HepG2 (cell line): Measurements from ENCODE around the gene CD44. TPM values are rescaled to one million over a fixed set of nuclear protein-coding genes. Genes with fewer than 3 reads are reported as not detected.

ENCODE experiments used
- ATAC-seq: fragments of 200-7000 bp; cut with Tn5 transposase; 3 replicates; pipeline ENCODE4 v1.9.1; 2020; ENCODE audit warnings: mild to moderate bottlenecking, moderate library complexity
- BruUV-seq: library from RNA; stranded (reverse); fragments of 400-500 nt; replicated peaks from 2 replicates; lab custom pipeline; 2021; lab: Mats Ljungman, UMichigan
- CTCF ChIA-PET: fragments of 300-600 bp; formaldehyde crosslinking; extraction: SDS; loops from one replicate; lab custom pipeline; 2021; ENCODE audit warnings: low total read pairs, inconsistent platforms, low intra/inter-chr PET ratio; lab: Yijun Ruan, JAX
- POLR2A ChIA-PET: fragments of 350-600 bp; sonication (Branson Sonifier 250); formaldehyde crosslinking; loops from one replicate; lab custom pipeline; 2020; ENCODE audit warnings: antibody characterized with exemption, inconsistent platforms; lab: Yijun Ruan, JAX
- DNase-seq: peaks from one replicate; pipeline ENCODE4 v3.0.0-alpha.2; 2015; ENCODE audit warnings: low spot score
- FAIRE-seq: peaks from 3 replicates; lab custom pipeline; 2011; peaks lifted over from hg19 to GRCh38; lab: Jason Lieb, UNC
- H2AFZ ChIP-seq: one replicate; pipeline ENCODE4 v1.6.1; 2011; ENCODE audit warnings: low read length, inconsistent platforms
- H3K27ac ChIP-seq: fragments of 300-600 bp; 3 replicates; pipeline ENCODE4 v1.8.0; 2011; ENCODE audit warnings: mixed run types, mild to moderate bottlenecking, mixed read lengths, low read length, inconsistent platforms; ENCODE audit not compliant: insufficient read depth; ENCODE audit errors: extremely low read length
- H3K27me3 ChIP-seq, 2 experiments: fragments of 200-600 bp in 1 of 2; 2 replicates in 1 of 2; 3 replicates in 1 of 2; pipeline versions ENCODE4 v1.6.0 to v1.8.0; 2011; ENCODE audit warnings: low read length in 2 of 2, mild to moderate bottlenecking in 2 of 2, moderate library complexity in 2 of 2, inconsistent platforms in 1 of 2; ENCODE audit not compliant: insufficient read depth in 2 of 2, control insufficient read depth in 1 of 2
- H3K36me3 ChIP-seq, 2 experiments: fragments of 200-600 bp in 1 of 2; replicated peaks in 1 of 2; 2 replicates in 1 of 2; 3 replicates in 1 of 2; pipeline versions ENCODE4 v1.5.1 to v1.8.0; 2011; ENCODE audit warnings: low read length in 2 of 2, inconsistent platforms in 1 of 2; ENCODE audit not compliant: insufficient read depth in 2 of 2, control insufficient read depth in 1 of 2
- H3K4me1 ChIP-seq: 2 replicates; pipeline ENCODE4 v1.5.1; 2012; ENCODE audit warnings: low read length, inconsistent platforms; ENCODE audit not compliant: insufficient read depth
- H3K4me2 ChIP-seq: 2 replicates; pipeline ENCODE4 v1.6.0; 2011; ENCODE audit warnings: low read depth, low read length, inconsistent platforms
- H3K4me3 ChIP-seq, 3 experiments: fragments of 200-600 bp in 1 of 3; sonication (generic), shearing (Covaris generic) in 1 of 3; replicated peaks in 1 of 3; 2 replicates each; pipeline ENCODE4 v1.5.1; 2011 to 2016; ENCODE audit warnings: low read length in 3 of 3, inconsistent platforms in 2 of 3, low read depth in 2 of 3, mild to moderate bottlenecking in 2 of 3, control low read depth in 1 of 3, mixed read lengths in 1 of 3; ENCODE audit not compliant: insufficient read depth in 1 of 3
- H3K79me2 ChIP-seq: one replicate; pipeline ENCODE4 v1.6.1; 2011; ENCODE audit warnings: low read length, inconsistent platforms; ENCODE audit not compliant: insufficient read depth
- H3K9ac ChIP-seq: 2 replicates; pipeline ENCODE4 v1.6.0; 2011; ENCODE audit warnings: mild to moderate bottlenecking, low read depth, low read length, inconsistent platforms; ENCODE audit not compliant: insufficient read depth
- H3K9me3 ChIP-seq: 2 replicates; pipeline ENCODE4 v1.5.1; 2012; ENCODE audit warnings: mild to moderate bottlenecking, low read length
- H4K20me1 ChIP-seq: 2 replicates; pipeline ENCODE4 v1.6.0; 2011; ENCODE audit warnings: inconsistent platforms, mild to moderate bottlenecking, low read length, moderate library complexity; ENCODE audit not compliant: insufficient read depth
- MXI1 ChIP-seq: IDR thresholded peaks from 3 replicates; pipeline ENCODE4 v1.6.1; 2012; ENCODE audit warnings: low read depth, low read length, inconsistent platforms, borderline replicate concordance
- MZF1 ChIP-seq: sonication (generic); formaldehyde crosslinking; IDR thresholded peaks from 2 replicates; pipeline ENCODE4 v1.8.1; 2023; ENCODE audit warnings: mild to moderate bottlenecking, missing genetic modification reagents, borderline replicate concordance
- PRPF4 ChIP-seq: fragments of 200-400 bp; formaldehyde crosslinking; IDR thresholded peaks from 2 replicates; pipeline ENCODE4 v1.6.1; 2016; ENCODE audit warnings: low read length, low read depth; ENCODE audit not compliant: poor library complexity, severe bottlenecking
- SMARCE1 ChIP-seq: fragments of 450-650 bp; IDR thresholded peaks from 2 replicates; pipeline ENCODE4 v1.6.1; 2017; ENCODE audit warnings: borderline replicate concordance
- ZNF746 ChIP-seq: sonication (generic); formaldehyde crosslinking; IDR thresholded peaks from 2 replicates; pipeline ENCODE4 v1.8.0; 2022; ENCODE audit warnings: mild to moderate bottlenecking, missing genetic modification reagents
- WGBS: methylation state at CpG from one replicate; pipeline ENCODE4 v1.1.6; 2017; ENCODE audit warnings: low lambda C conversion rate; 5-methylcytosine and 5-hydroxymethylcytosine counted together
- in situ Hi-C: cut with HindIII; loops from 2 replicates; pipeline ENCODE4 v1.10.0; 2017; ENCODE audit warnings: low pct_unique_long_range_greater_than_20kb; ENCODE audit not compliant: extremely low pct_ligation_motif_present
- intact Hi-C: fragments of 100-400 bp; cut with micrococcal nuclease; formaldehyde crosslinking; loops from one replicate; pipeline ENCODE4 v1.10.0; 2022; ENCODE audit not compliant: unreplicated experiment
- polyA plus RNA-seq, 8 experiments: library from polyadenylated mRNA; depleted of rRNA in 3 of 8; stranded (reverse) in 7 of 8; unstranded in 1 of 8; fragments of >200 nt; fragmentation: Illumina TruSeq in 4 of 8; extraction: Trizol in 4 of 8; gene quantifications; 2 replicates each; pipeline versions ENCODE4 v1.2.1 to v1.2.3, GENCODE V29; 2011 to 2016; ENCODE audit warnings: low read depth in 4 of 8, missing spikeins in 1 of 8, mixed read lengths in 1 of 8; ENCODE audit not compliant: insufficient read depth in 1 of 8
- total RNA-seq, 5 experiments: library from RNA; depleted of rRNA; stranded (reverse); fragments of >200 nt; fragmentation: Illumina TruSeq; extraction: Trizol; gene quantifications; 2 replicates each; pipeline ENCODE4 v1.2.3, GENCODE V29; 2016; ENCODE audit warnings: low read depth in 1 of 5
- TF ChIP-seq, protein P1 (sequence below): sonication (generic); formaldehyde crosslinking; IDR thresholded peaks from 2 replicates; pipeline ENCODE4 v1.4.0; 2020; ENCODE audit warnings: mild to moderate bottlenecking, missing genetic modification reagents, borderline replicate concordance
- TF ChIP-seq, protein P2 (sequence below): sonication (generic); formaldehyde crosslinking; IDR thresholded peaks from 2 replicates; pipeline ENCODE4 v1.9.0; 2021; ENCODE audit warnings: missing genetic modification reagents, mild to moderate bottlenecking, borderline replicate concordance
- TF ChIP-seq, protein P3 (sequence below): IDR thresholded peaks from 2 replicates; pipeline ENCODE4 v1.6.1; 2016; ENCODE audit warnings: mild to moderate bottlenecking, missing biosample characterization, missing genetic modification reagents
- TF ChIP-seq, protein P4 (sequence below): sonication (generic); formaldehyde crosslinking; IDR thresholded peaks from 2 replicates; pipeline ENCODE4 v1.5.1; 2020; ENCODE audit warnings: mild to moderate bottlenecking, missing genetic modification reagents, moderate library complexity

Gene CD44
- total and polyA plus RNA-seq, 2 of the 13 experiments (the other 11 are each of a cell fraction or from before 2014, with no cell fraction given) = 0.02 to 0.11 TPM

DNA sequence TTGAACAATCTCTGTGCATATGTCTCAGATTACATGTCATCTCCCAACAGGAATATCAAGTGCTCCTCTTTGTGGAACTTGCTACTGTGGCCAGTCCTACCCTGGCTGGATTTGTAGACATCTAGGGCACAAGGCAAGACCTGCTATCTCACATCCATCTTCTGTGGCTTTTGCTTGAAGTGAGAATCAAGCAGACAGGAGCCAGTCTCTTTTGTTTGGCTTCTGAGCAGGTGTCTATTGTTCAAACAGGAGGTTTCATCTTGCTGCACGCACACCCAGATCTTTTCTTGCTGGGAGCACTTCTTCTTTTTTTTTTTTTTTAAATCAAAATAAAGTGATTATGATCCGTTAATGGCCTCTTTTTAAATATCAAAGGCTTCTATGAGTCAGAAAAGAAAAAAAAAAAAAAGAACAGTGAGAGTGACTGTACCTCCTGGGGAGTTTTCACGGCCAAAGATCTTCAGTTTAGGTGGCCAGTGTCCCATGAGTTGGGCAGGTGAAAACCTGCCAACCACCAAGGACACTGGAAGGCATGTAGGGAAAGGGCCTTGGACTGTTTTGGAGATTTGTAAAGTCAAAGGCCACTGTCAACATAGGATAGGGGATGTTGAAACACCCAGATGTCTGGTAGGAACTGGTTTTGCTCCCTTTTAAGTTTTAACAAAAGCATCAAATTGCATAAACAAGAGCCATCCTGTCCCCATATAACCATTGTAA, 78.1 kb downstream of the CD44 start:
- H3K4me3 ChIP-seq = no peak overlapping the region
- FAIRE-seq = peak; percentile 12
- POLR2A ChIA-PET = no interaction called here
- H3K27me3 ChIP-seq = peaks cover 0 to 8% of the 10 kb centered on the region in 2 experiments; a peak in 1 of 5 replicates
- no peak overlapping the region for H2AFZ ChIP-seq
- H3K4me2 ChIP-seq = no peak overlapping the region; the same call in 1 of the 2 replicates
- ATAC-seq = peak; percentile 73
- no peaks in the 10 kb centered on the region for H3K9me3 ChIP-seq
- peaks cover 12% of the 10 kb centered on the region for H3K4me1 ChIP-seq
- no peaks in the 10 kb centered on the region for H3K36me3 ChIP-seq
- H3K27ac ChIP-seq = no peak overlapping the region
- no peaks in the 10 kb centered on the region for H4K20me1 ChIP-seq
- CTCF ChIA-PET = no interaction called here
- 11% methylated on average over 3 of the region's 3 CpGs for WGBS
- H3K9ac ChIP-seq = no peak overlapping the region
- peak; percentile 17 for DNase-seq
- no TSS peak for BruUV-seq
- intact Hi-C loops (no loop called here), in situ Hi-C loops (no loop called here)
- no peaks in the 10 kb centered on the region for H3K79me2 ChIP-seq
- TF ChIP-seq, protein P1, sequence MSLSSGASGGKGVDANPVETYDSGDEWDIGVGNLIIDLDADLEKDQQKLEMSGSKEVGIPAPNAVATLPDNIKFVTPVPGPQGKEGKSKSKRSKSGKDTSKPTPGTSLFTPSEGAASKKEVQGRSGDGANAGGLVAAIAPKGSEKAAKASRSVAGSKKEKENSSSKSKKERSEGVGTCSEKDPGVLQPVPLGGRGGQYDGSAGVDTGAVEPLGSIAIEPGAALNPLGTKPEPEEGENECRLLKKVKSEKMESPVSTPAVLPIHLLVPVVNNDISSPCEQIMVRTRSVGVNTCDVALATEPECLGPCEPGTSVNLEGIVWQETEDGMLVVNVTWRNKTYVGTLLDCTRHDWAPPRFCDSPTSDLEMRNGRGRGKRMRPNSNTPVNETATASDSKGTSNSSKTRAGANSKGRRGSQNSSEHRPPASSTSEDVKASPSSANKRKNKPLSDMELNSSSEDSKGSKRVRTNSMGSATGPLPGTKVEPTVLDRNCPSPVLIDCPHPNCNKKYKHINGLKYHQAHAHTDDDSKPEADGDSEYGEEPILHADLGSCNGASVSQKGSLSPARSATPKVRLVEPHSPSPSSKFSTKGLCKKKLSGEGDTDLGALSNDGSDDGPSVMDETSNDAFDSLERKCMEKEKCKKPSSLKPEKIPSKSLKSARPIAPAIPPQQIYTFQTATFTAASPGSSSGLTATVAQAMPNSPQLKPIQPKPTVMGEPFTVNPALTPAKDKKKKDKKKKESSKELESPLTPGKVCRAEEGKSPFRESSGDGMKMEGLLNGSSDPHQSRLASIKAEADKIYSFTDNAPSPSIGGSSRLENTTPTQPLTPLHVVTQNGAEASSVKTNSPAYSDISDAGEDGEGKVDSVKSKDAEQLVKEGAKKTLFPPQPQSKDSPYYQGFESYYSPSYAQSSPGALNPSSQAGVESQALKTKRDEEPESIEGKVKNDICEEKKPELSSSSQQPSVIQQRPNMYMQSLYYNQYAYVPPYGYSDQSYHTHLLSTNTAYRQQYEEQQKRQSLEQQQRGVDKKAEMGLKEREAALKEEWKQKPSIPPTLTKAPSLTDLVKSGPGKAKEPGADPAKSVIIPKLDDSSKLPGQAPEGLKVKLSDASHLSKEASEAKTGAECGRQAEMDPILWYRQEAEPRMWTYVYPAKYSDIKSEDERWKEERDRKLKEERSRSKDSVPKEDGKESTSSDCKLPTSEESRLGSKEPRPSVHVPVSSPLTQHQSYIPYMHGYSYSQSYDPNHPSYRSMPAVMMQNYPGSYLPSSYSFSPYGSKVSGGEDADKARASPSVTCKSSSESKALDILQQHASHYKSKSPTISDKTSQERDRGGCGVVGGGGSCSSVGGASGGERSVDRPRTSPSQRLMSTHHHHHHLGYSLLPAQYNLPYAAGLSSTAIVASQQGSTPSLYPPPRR (CRISPR knock-in tag) = no peak
- TF ChIP-seq ZNF746 (CRISPR knock-in tag) = no peak
- no peak for TF ChIP-seq PRPF4
- TF ChIP-seq SMARCE1 = no peak
- TF ChIP-seq MXI1 = no peak
- TF ChIP-seq MZF1 = no peak
- TF ChIP-seq, protein P2, sequence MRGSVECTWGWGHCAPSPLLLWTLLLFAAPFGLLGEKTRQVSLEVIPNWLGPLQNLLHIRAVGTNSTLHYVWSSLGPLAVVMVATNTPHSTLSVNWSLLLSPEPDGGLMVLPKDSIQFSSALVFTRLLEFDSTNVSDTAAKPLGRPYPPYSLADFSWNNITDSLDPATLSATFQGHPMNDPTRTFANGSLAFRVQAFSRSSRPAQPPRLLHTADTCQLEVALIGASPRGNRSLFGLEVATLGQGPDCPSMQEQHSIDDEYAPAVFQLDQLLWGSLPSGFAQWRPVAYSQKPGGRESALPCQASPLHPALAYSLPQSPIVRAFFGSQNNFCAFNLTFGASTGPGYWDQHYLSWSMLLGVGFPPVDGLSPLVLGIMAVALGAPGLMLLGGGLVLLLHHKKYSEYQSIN (CRISPR knock-in tag) = no peak
- TF ChIP-seq, protein P3, sequence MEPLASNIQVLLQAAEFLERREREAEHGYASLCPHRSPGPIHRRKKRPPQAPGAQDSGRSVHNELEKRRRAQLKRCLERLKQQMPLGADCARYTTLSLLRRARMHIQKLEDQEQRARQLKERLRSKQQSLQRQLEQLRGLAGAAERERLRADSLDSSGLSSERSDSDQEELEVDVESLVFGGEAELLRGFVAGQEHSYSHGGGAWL (CRISPR knock-in tag) = no peak
- TF ChIP-seq, protein P4, sequence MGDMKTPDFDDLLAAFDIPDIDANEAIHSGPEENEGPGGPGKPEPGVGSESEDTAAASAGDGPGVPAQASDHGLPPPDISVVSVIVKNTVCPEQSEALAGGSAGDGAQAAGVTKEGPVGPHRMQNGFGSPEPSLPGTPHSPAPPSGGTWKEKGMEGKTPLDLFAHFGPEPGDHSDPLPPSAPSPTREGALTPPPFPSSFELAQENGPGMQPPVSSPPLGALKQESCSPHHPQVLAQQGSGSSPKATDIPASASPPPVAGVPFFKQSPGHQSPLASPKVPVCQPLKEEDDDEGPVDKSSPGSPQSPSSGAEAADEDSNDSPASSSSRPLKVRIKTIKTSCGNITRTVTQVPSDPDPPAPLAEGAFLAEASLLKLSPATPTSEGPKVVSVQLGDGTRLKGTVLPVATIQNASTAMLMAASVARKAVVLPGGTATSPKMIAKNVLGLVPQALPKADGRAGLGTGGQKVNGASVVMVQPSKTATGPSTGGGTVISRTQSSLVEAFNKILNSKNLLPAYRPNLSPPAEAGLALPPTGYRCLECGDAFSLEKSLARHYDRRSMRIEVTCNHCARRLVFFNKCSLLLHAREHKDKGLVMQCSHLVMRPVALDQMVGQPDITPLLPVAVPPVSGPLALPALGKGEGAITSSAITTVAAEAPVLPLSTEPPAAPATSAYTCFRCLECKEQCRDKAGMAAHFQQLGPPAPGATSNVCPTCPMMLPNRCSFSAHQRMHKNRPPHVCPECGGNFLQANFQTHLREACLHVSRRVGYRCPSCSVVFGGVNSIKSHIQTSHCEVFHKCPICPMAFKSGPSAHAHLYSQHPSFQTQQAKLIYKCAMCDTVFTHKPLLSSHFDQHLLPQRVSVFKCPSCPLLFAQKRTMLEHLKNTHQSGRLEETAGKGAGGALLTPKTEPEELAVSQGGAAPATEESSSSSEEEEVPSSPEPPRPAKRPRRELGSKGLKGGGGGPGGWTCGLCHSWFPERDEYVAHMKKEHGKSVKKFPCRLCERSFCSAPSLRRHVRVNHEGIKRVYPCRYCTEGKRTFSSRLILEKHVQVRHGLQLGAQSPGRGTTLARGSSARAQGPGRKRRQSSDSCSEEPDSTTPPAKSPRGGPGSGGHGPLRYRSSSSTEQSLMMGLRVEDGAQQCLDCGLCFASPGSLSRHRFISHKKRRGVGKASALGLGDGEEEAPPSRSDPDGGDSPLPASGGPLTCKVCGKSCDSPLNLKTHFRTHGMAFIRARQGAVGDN = no peak
